Measurements from ENCODE around the gene MAD1L1. TPM values are rescaled to one million over a fixed set of nuclear protein-coding genes. Genes with fewer than 3 reads are reported as not detected.

Gene MAD1L1
- total and polyA plus RNA-seq, 2 of the 8 experiments (the other 6 are each of a cell fraction or from before 2014, with no cell fraction given), result 40.4 to 44.6 TPM

GRCh38 chr7:2109936-2110609, 122.7 kb downstream of the MAD1L1 start:
- H3K79me1 ChIP-seq (ENCODE audit: low read depth, low read length), result peaks cover 2% of the 10 kb centered on the region
- no peak overlapping the region for H3K23ac ChIP-seq (ENCODE audit: insufficient read length)
- peaks cover 0 to 34% (median 9%) of the 10 kb centered on the region in 4 experiments; a peak in 5 of 7 replicates for H3K4me1 ChIP-seq (replicated peaks in 1 of 4; ENCODE audit: control insufficient read depth in 3 of 4, insufficient read depth in 4 of 4, low read length in 3 of 4)
- H3K23me2 ChIP-seq (ENCODE audit: low read depth, low read length), result no peaks in the 10 kb centered on the region
- no peak overlapping the region for H3K14ac ChIP-seq (ENCODE audit: insufficient read length)
- no peak overlapping the region for H2BK15ac ChIP-seq (ENCODE audit: low read length)
- no peak overlapping the region for H4K5ac ChIP-seq (ENCODE audit: insufficient read length, low read depth, low read length)
- H4K20me1 ChIP-seq (replicated peaks in 1 of 2; ENCODE audit: control insufficient read depth in 1 of 2, insufficient read depth in 2 of 2, low read length in 2 of 2), result peaks cover 0 to 2% of the 10 kb centered on the region in 2 experiments
- H3K27ac ChIP-seq (ENCODE audit: low read depth, low read length), result no peak overlapping the region
- 88% methylated on average over 28 of the region's 28 CpGs; no CpG with 5 or more reads in 1 of the 2 experiments for whole genome bisulfite sequencing, 2 experiments (ENCODE audit: extremely low coverage in 1 of 2, insufficient coverage in 1 of 2, insufficient read length in 1 of 2, insufficient replicate concordance in 2 of 2, low coverage in 1 of 2, low lambda C conversion rate in 2 of 2, missing lambda C conversion rate in 1 of 2)
- H3K18ac ChIP-seq (ENCODE audit: extremely low read depth, low read length), result no peak overlapping the region
- POLR2A ChIA-PET (ENCODE audit: partially characterized antibody), result interaction anchor here (0.7 kb wide), 1 partner anchor 509 kb away, joined by 3 read pairs; no protein-coding TSS in a partner anchor
- no peak overlapping the region for H4K91ac ChIP-seq (replicated peaks; ENCODE audit: insufficient read length, low read length)
- no peak overlapping the region for H2BK120ac ChIP-seq (replicated peaks; ENCODE audit: low read depth, low read length)
- H3K9ac ChIP-seq (replicated peaks in 1 of 4; ENCODE audit: extremely low read depth in 1 of 4, low read depth in 3 of 4, low read length in 3 of 4), result no peak overlapping the region
- H3K27me3 ChIP-seq (replicated peaks in 1 of 4; ENCODE audit: control insufficient read depth in 3 of 4, extremely low read depth in 1 of 4, insufficient read depth in 3 of 4, low read length in 3 of 4), result no peaks in the 10 kb centered on the region
- no peak overlapping the region for H2BK20ac ChIP-seq (ENCODE audit: low read length)
- H2BK12ac ChIP-seq (ENCODE audit: low read depth, low read length), result no peak overlapping the region
- no peak overlapping the region for H2BK5ac ChIP-seq (ENCODE audit: low read depth, low read length)
- H3K4me2 ChIP-seq (ENCODE audit: insufficient read depth in 1 of 2, low read depth in 2 of 2, low read length in 2 of 2), result no peak overlapping the region
- H3K36me3 ChIP-seq (ENCODE audit: control insufficient read depth in 2 of 4, insufficient read depth in 4 of 4, low read length in 3 of 4), result no peaks in the 10 kb centered on the region
- H2AK5ac ChIP-seq (ENCODE audit: low read depth, low read length), result no peak overlapping the region
- no peaks in the 10 kb centered on the region for H3K9me3 ChIP-seq (ENCODE audit: insufficient read depth in 2 of 2, low read depth in 1 of 2, low read length in 1 of 2)
- no peak overlapping the region for H3K4ac ChIP-seq (replicated peaks; ENCODE audit: insufficient read length, low read depth, low read length)
- H2AFZ ChIP-seq (ENCODE audit: low read length), result no peak overlapping the region
- H4K8ac ChIP-seq (ENCODE audit: extremely low read depth, insufficient read depth, low read length), result no peak overlapping the region
- H3K79me2 ChIP-seq (ENCODE audit: control insufficient read depth in 1 of 2, insufficient read depth in 2 of 2, low read length in 2 of 2), result peaks cover 0 to 4% of the 10 kb centered on the region in 2 experiments; a peak in 1 of 4 replicates
- H3K4me3 ChIP-seq (ENCODE audit: extremely low read depth in 1 of 4, insufficient read depth in 2 of 4, low read depth in 3 of 4, low read length in 4 of 4), result no peak overlapping the region
- H3K56ac ChIP-seq (replicated peaks; ENCODE audit: insufficient read length, low read depth, low read length), result no peak overlapping the region
- CTCF ChIA-PET (ENCODE audit: partially characterized antibody), result interaction anchor here (0.5 to 1.9 kb wide), 6 partner anchors 10 to 499 kb away, joined by 3 to 8 read pairs (median 4); no protein-coding TSS in a partner anchor
- DNase-seq (ENCODE audit: low read depth in 1 of 2, low spot score in 2 of 2), result no peak
- FAIRE-seq, result no peak
- TF ChIP-seq ZNF274 (IDR thresholded peaks at IDR 0.05; ENCODE audit: borderline replicate concordance, extremely low read depth, low read length) (no peak), KDM1A (IDR thresholded peaks at IDR 0.05; ENCODE audit: borderline replicate concordance, low read length) (no peak), TEAD4 (IDR thresholded peaks at IDR 0.05; ENCODE audit: low read depth, low read length) (no peak), CEBPB (IDR thresholded peaks at IDR 0.05; ENCODE audit: low read depth, low read length) (no peak), POLR2A (IDR thresholded peaks at IDR 0.05; ENCODE audit: control extremely low read depth in 1 of 2, low read depth in 2 of 2, low read length in 2 of 2) (no peak), TAF1 (IDR thresholded peaks at IDR 0.05; ENCODE audit: low read depth, low read length) (no peak), NRF1 (IDR thresholded peaks at IDR 0.05; ENCODE audit: low read depth, low read length) (no peak), JUN (IDR thresholded peaks at IDR 0.05; ENCODE audit: low read depth, low read length) (no peak), BCL11A (IDR thresholded peaks at IDR 0.05; ENCODE audit: low read depth in 2 of 2, low read length in 2 of 2) (no peak), RFX5 (IDR thresholded peaks at IDR 0.05; ENCODE audit: borderline replicate concordance, low read depth, low read length) (no peak), TBP (IDR thresholded peaks at IDR 0.05; ENCODE audit: low read depth, low read length) (no peak), POLR2AphosphoS5 (IDR thresholded peaks at IDR 0.05; ENCODE audit: low read depth, low read length) (no peak), SP4 (IDR thresholded peaks at IDR 0.05; ENCODE audit: low read length) (no peak), FOSL1 (IDR thresholded peaks at IDR 0.05; ENCODE audit: insufficient read depth, low read depth, low read length) (no peak), SIN3A (conservative IDR thresholded peaks at IDR 0.05 in 1 of 2, IDR thresholded peaks at IDR 0.05 in 1 of 2; ENCODE audit: low read depth in 1 of 2, low read length in 2 of 2) (no peak)
